ENCODE data around the gene PIK3C3. TPM values are rescaled to one million over a fixed set of nuclear protein-coding genes. Genes with fewer than 3 reads are reported as not detected.

The PIK3C3 gene
- total RNA-seq, 6 experiments from 2014 or later, result 15.2 to 27.2 (median 19.6) TPM

GRCh38 chr18:41932899-41933298 lies 22.1 kb upstream of the PIK3C3 start:
- no peaks in the 10 kb centered on the region for H3K4me1 ChIP-seq
- intact Hi-C loops (cut with DNase I), result no loop called here
- DNase-seq, result no peak
- no peaks in the 10 kb centered on the region for H3K9me3 ChIP-seq
- TF ChIP-seq CTCF (IDR thresholded peaks at IDR 0.05) (no peak), POLR2A (IDR thresholded peaks at IDR 0.05) (no peak)
- no peak for ATAC-seq
- no peaks in the 10 kb centered on the region for H3K36me3 ChIP-seq
- H3K27ac ChIP-seq, result no peak overlapping the region
- no peaks in the 10 kb centered on the region for H3K27me3 ChIP-seq
- no peak overlapping the region for H3K4me3 ChIP-seq

- H3K4me1 ChIP-seq, result no peaks in the 10 kb centered on the region
- H3K27ac ChIP-seq, result no peak overlapping the region
- H3K36me3 ChIP-seq, result no peaks in the 10 kb centered on the region
- H3K4me3 ChIP-seq, result no peak overlapping the region
- no peaks in the 10 kb centered on the region for H3K9me3 ChIP-seq
- WGBS (ENCODE audit: insufficient coverage, low coverage, low lambda C conversion rate, missing lambda C conversion rate), result 38% methylated on average over 2 of the region's 4 CpGs
- intact Hi-C loops (cut with DNase I), result no loop called here
- no peaks in the 10 kb centered on the region for H3K27me3 ChIP-seq
- DNase-seq (no peak), ATAC-seq (no peak)
- no peak for TF ChIP-seq CTCF (IDR thresholded peaks at IDR 0.05)
- no peak for TF ChIP-seq POLR2A (IDR thresholded peaks at IDR 0.05)
Observed at GRCh38 chr18:41933778-41934177, 21.3 kb upstream of the PIK3C3 start.

GRCh38 chr18:41936471-41937134 lies 18.4 kb upstream of the PIK3C3 start:
- Histone ChIP-seq H3K4me3 (no peak overlapping the region), H3K9me3 (no peaks in the 10 kb centered on the region), H3K36me3 (no peaks in the 10 kb centered on the region), H3K27ac (no peak overlapping the region), H3K4me1 (no peaks in the 10 kb centered on the region), H3K27me3 (no peaks in the 10 kb centered on the region)
- DNase-seq (no peak), ATAC-seq (no peak)
- WGBS (ENCODE audit: insufficient coverage, low coverage, low lambda C conversion rate, missing lambda C conversion rate), result 9% methylated on average over 2 of the region's 2 CpGs
- TF ChIP-seq CTCF (IDR thresholded peaks at IDR 0.05) (no peak), POLR2A (IDR thresholded peaks at IDR 0.05) (no peak)
- intact Hi-C loops (cut with DNase I), result no loop called here

DNA sequence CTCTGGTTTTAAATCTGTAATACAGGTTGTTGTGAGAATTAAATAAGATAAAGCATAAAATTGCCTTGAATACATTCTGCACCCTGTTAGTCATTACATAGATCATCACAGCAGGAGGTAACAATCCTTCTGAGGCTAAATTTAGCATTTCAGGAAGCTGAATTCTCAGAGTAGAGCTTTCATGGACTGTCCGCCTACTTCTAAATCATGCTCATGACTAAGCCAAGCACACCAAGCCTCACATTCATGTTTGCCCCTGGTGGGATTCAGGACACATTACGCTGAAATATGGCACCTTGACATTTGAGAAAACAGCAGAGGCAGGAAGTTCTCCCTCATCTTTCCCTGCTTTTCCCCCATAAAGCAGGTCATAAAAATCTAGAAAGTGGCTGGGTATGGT lies 16.6 kb upstream of the PIK3C3 start:
- Histone ChIP-seq H3K9me3 (no peaks in the 10 kb centered on the region), H3K4me1 (no peaks in the 10 kb centered on the region), H3K27ac (no peak overlapping the region), H3K36me3 (no peaks in the 10 kb centered on the region), H3K4me3 (no peak overlapping the region), H3K27me3 (no peaks in the 10 kb centered on the region)
- WGBS (ENCODE audit: insufficient coverage, low coverage, low lambda C conversion rate, missing lambda C conversion rate), result 78% methylated on average over 2 of the region's 2 CpGs
- no peak for TF ChIP-seq POLR2A (IDR thresholded peaks at IDR 0.05)
- no peak for TF ChIP-seq CTCF (IDR thresholded peaks at IDR 0.05)
- ATAC-seq, result no peak
- DNase-seq, result no peak
- intact Hi-C loops (cut with DNase I), result no loop called here

- Histone ChIP-seq H3K4me1 (no peaks in the 10 kb centered on the region), H3K27ac (no peak overlapping the region), H3K36me3 (no peaks in the 10 kb centered on the region), H3K9me3 (no peaks in the 10 kb centered on the region), H3K27me3 (no peaks in the 10 kb centered on the region), H3K4me3 (no peak overlapping the region)
- no peak for TF ChIP-seq CTCF (IDR thresholded peaks at IDR 0.05)
- TF ChIP-seq POLR2A (IDR thresholded peaks at IDR 0.05), result no peak
- no peak for DNase-seq
- no peak for ATAC-seq
- WGBS (ENCODE audit: insufficient coverage, low coverage, low lambda C conversion rate, missing lambda C conversion rate), result 67% methylated on average over 1 of the region's 1 CpG
- intact Hi-C loops (cut with DNase I), result no loop called here
Observed at GRCh38 chr18:41939326-41939725, 15.7 kb upstream of the PIK3C3 start.

Data from right lobe of liver (tissue), 6 donors.